K562 (cell line): ENCODE data around the gene G6PD. TPM values are rescaled to one million over a fixed set of nuclear protein-coding genes. Genes with fewer than 3 reads are reported as not detected.

ENCODE experiments used
- ELF1 ChIP-seq: fragments of 200-800 bp; sonication (Bioruptor generic); IDR thresholded peaks from 2 replicates; pipeline ENCODE4 v1.6.1; 2016; ENCODE audit warnings: missing genetic modification characterization, missing compliant biosample characterization
- POLR3G ChIP-seq: IDR thresholded peaks from 2 replicates; pipeline ENCODE4 v1.6.1; 2011; ENCODE audit not compliant: insufficient read length, insufficient replicate concordance; ENCODE audit errors: extremely low read depth
- RBM39 ChIP-seq: fragments of 200-400 bp; formaldehyde crosslinking; optimal IDR thresholded peaks from 2 replicates; pipeline ENCODE3; 2018; ENCODE audit warnings: low read depth, low read length
- REST ChIP-seq, 2 experiments: fragments of 450-650 bp; formaldehyde crosslinking in 1 of 2; IDR thresholded peaks; 2 replicates each; pipeline versions ENCODE4 v1.4.0 to v1.6.1; 2014 to 2020; ENCODE audit warnings: mild to moderate bottlenecking in 2 of 2, borderline replicate concordance in 1 of 2, low read depth in 1 of 2
- ZBTB40 ChIP-seq, 2 experiments: fragments of 450-650 bp in 1 of 2; sonication (generic) in 1 of 2; formaldehyde crosslinking in 1 of 2; IDR thresholded peaks; 2 replicates each; pipeline versions ENCODE4 v1.7.1 to v1.9.0; 2016 to 2022; ENCODE audit warnings: inconsistent platforms in 1 of 2, mild to moderate bottlenecking in 1 of 2, missing genetic modification reagents in 1 of 2
- ZNF780A ChIP-seq: fragments of 250-450 bp; sonication (Bioruptor Pico); IDR thresholded peaks from 2 replicates; pipeline ENCODE4 v1.5.0; 2021; ENCODE audit warnings: mild to moderate bottlenecking
- polyA plus RNA-seq, 8 experiments: library from polyadenylated mRNA; depleted of rRNA in 4 of 8; stranded (reverse) in 5 of 8; unstranded in 3 of 8; fragments of >200 nt; fragmentation: Nextera tagmentation in 2 of 8; fragmentation: Illumina TruSeq in 1 of 8; extraction: Ambion mirVana in 2 of 8; extraction: Trizol in 1 of 8; gene quantifications; 2 replicates each; pipeline versions ENCODE4 v1.2.1 to v1.2.3, GENCODE V29; 2011 to 2014; ENCODE audit warnings: inconsistent platforms in 1 of 8, missing spikeins in 1 of 8
- total RNA-seq, 7 experiments: library from RNA; depleted of rRNA in 6 of 7; stranded (reverse); fragments of >200 nt in 6 of 7; fragmentation: Illumina TruSeq in 2 of 7; extraction: Trizol in 2 of 7; gene quantifications; 2 replicates each; pipeline versions ENCODE4 v1.2.1 to v1.2.3, GENCODE V29; 2011 to 2021; ENCODE audit warnings: low replicate concordance in 1 of 7

Gene G6PD
- total and polyA plus RNA-seq, 9 of the 15 experiments (the other 6 are each of a cell fraction or from before 2014, with no cell fraction given), result 2.9 to 222 (median 66.4) TPM

GRCh38 chrX:154526901-154527675 is 19.6 kb downstream of the G6PD start (continued):
- TF ChIP-seq ZBTB40 (IDR thresholded peaks at IDR 0.05), result no peak
- no peak for TF ChIP-seq ZBTB40 (CRISPR knock-in tag; IDR thresholded peaks at IDR 0.05)
- no peak for TF ChIP-seq ZNF780A (CRISPR knock-in tag)
- TF ChIP-seq POLR3G, result no peak
- peak; percentile 42; the same call in 1 of the 2 replicates for TF ChIP-seq ELF1
- TF ChIP-seq REST (IDR thresholded peaks at IDR 0.05; ENCODE audit: borderline replicate concordance), result peak; percentile 56; the same call in 1 of the 2 replicates
- TF ChIP-seq REST (CRISPR knock-in tag; IDR thresholded peaks at IDR 0.05; ENCODE audit: low read depth), result no peak
- no peak for TF ChIP-seq RBM39
